ENCODE measurements around the gene VAMP1.
"Not testable (repeated sequence)": the region's sequence is repeated elsewhere in the genome, so short reads cannot be mapped to it uniquely, and the experiment has no call there.

VAMP1 gene

GRCh38 chr12:6428326-6428725 lies 42.2 kb downstream of the VAMP1 start:
- peaks cover 13% of the 10 kb centered on the region for H3K4me1 ChIP-seq (ENCODE audit: insufficient read depth, poor library complexity, severe bottlenecking)
- H3K27me3 ChIP-seq (ENCODE audit: insufficient read depth, poor library complexity, severe bottlenecking): no peaks in the 10 kb centered on the region
- no peaks in the 10 kb centered on the region for H3K9me3 ChIP-seq (ENCODE audit: severe bottlenecking)
- no peaks in the 10 kb centered on the region for H3K36me3 ChIP-seq (ENCODE audit: low read depth)
- no peak for TF ChIP-seq CTCF (IDR thresholded peaks at IDR 0.05; ENCODE audit: poor library complexity, severe bottlenecking)
- ATAC-seq (ENCODE audit: low read depth) (no peak), DNase-seq (ENCODE audit: low spot score) (no peak)
- no peak overlapping the region for H3K4me3 ChIP-seq (ENCODE audit: severe bottlenecking)
- no peak overlapping the region for H3K27ac ChIP-seq (ENCODE audit: poor library complexity, severe bottlenecking)

- H3K27ac ChIP-seq (ENCODE audit: poor library complexity, severe bottlenecking): not testable (repeated sequence)
These were observed 42.7 kb downstream of the VAMP1 start for GRCh38 chr12:6427796-6428195.

GRCh38 chr12:6426882-6427671 lies 43.4 kb downstream of the VAMP1 start:
- H3K4me3 ChIP-seq (ENCODE audit: severe bottlenecking): no peak overlapping the region
- no peaks in the 10 kb centered on the region for H3K9me3 ChIP-seq (ENCODE audit: severe bottlenecking)
- TF ChIP-seq CTCF (IDR thresholded peaks at IDR 0.05; ENCODE audit: poor library complexity, severe bottlenecking): no peak
- no peaks in the 10 kb centered on the region for H3K27me3 ChIP-seq (ENCODE audit: insufficient read depth, poor library complexity, severe bottlenecking)
- peaks cover 13% of the 10 kb centered on the region for H3K4me1 ChIP-seq (ENCODE audit: insufficient read depth, poor library complexity, severe bottlenecking)
- H3K27ac ChIP-seq (ENCODE audit: poor library complexity, severe bottlenecking): no peak overlapping the region
- DNase-seq (ENCODE audit: low spot score) (peak; percentile 25), ATAC-seq (ENCODE audit: low read depth) (no peak)
- H3K36me3 ChIP-seq (ENCODE audit: low read depth): no peaks in the 10 kb centered on the region

More at GRCh38 chr12:6427796-6428195, 42.7 kb downstream of the VAMP1 start:
- H3K27me3 ChIP-seq (ENCODE audit: insufficient read depth, poor library complexity, severe bottlenecking); ATAC-seq (ENCODE audit: low read depth); H3K36me3 ChIP-seq (ENCODE audit: low read depth); H3K4me3 ChIP-seq (ENCODE audit: severe bottlenecking); H3K9me3 ChIP-seq (ENCODE audit: severe bottlenecking): not testable (repeated sequence)
- H3K4me1 ChIP-seq (ENCODE audit: insufficient read depth, poor library complexity, severe bottlenecking): peaks cover 13% of the 10 kb centered on the region
- peak; percentile 6 for DNase-seq (ENCODE audit: low spot score)

- no peak overlapping the region for H3K27ac ChIP-seq (ENCODE audit: poor library complexity, severe bottlenecking)
- peaks cover 9% of the 10 kb centered on the region for H3K4me1 ChIP-seq (ENCODE audit: insufficient read depth, poor library complexity, severe bottlenecking)
- H3K27me3 ChIP-seq (ENCODE audit: insufficient read depth, poor library complexity, severe bottlenecking): no peaks in the 10 kb centered on the region
- ATAC-seq (ENCODE audit: low read depth) (no peak), DNase-seq (ENCODE audit: low spot score) (no peak)
- no peaks in the 10 kb centered on the region for H3K9me3 ChIP-seq (ENCODE audit: severe bottlenecking)
- no peak for TF ChIP-seq CTCF (IDR thresholded peaks at IDR 0.05; ENCODE audit: poor library complexity, severe bottlenecking)
- H3K36me3 ChIP-seq (ENCODE audit: low read depth): no peaks in the 10 kb centered on the region
- no peak overlapping the region for H3K4me3 ChIP-seq (ENCODE audit: severe bottlenecking)
These were observed 44.6 kb downstream of the VAMP1 start for GRCh38 chr12:6425590-6426531.

GRCh38 chr12:6424866-6425265 lies 45.6 kb downstream of the VAMP1 start:
- no peak for TF ChIP-seq CTCF (IDR thresholded peaks at IDR 0.05; ENCODE audit: poor library complexity, severe bottlenecking)
- no peaks in the 10 kb centered on the region for H3K9me3 ChIP-seq (ENCODE audit: severe bottlenecking)
- H3K27ac ChIP-seq (ENCODE audit: poor library complexity, severe bottlenecking): no peak overlapping the region
- no peak for DNase-seq (ENCODE audit: low spot score)
- H3K36me3 ChIP-seq (ENCODE audit: low read depth): no peaks in the 10 kb centered on the region
- H3K4me3 ChIP-seq (ENCODE audit: severe bottlenecking): no peak overlapping the region
- no peak for ATAC-seq (ENCODE audit: low read depth)
- H3K4me1 ChIP-seq (ENCODE audit: insufficient read depth, poor library complexity, severe bottlenecking): no peaks in the 10 kb centered on the region
- H3K27me3 ChIP-seq (ENCODE audit: insufficient read depth, poor library complexity, severe bottlenecking): no peaks in the 10 kb centered on the region
